SK-N-MC (cell line): Measurements from ENCODE around the gene ZNF784.

Source experiments
- EZH2 ChIP-seq: fragments of 200-600 bp; sonication (generic); IDR thresholded peaks from one replicate; pipeline ENCODE4 v1.6.1; 2017; ENCODE audit warnings: antibody characterized with exemption
- POLR2AphosphoS5 ChIP-seq: IDR thresholded peaks from 2 replicates; pipeline ENCODE4 v1.6.1; 2012; ENCODE audit warnings: mild to moderate bottlenecking, low read depth, low read length, borderline replicate concordance

GRCh38 chr19:55658846-55659459 lies 34.6 kb upstream of the ZNF784 start:
- TF ChIP-seq POLR2AphosphoS5 (no peak), EZH2 (no peak)
